ENCODE measurements around the gene TCEA3.
"Not testable (repeated sequence)": the region's sequence is repeated elsewhere in the genome, so short reads cannot be mapped to it uniquely, and the experiment has no call there.

Gene TCEA3

DNA sequence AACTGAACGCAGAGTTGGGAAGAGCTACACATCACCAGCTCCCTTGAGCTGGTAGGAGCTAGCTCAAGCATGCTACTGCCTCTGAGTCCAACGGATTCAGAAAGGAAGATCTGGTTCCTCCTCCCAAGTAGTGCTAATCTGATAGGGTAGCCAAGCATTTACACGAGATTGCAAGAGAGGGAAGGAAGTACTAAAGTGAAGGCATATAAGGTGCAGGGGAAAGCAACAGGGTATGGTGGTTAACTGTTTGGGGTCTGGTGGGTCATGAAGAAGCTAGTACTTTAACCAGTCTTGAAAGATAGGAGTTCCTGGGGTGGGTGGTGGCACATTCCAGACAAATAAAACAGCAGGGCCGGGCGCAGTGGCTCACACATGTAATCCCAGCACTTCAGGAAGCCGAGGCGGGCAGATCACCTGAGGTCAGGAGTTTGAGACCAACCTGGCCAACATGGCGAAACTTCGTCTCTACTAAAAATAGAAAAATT is 34.7 kb downstream of the TCEA3 start:
- no peak for DNase-seq

DNA sequence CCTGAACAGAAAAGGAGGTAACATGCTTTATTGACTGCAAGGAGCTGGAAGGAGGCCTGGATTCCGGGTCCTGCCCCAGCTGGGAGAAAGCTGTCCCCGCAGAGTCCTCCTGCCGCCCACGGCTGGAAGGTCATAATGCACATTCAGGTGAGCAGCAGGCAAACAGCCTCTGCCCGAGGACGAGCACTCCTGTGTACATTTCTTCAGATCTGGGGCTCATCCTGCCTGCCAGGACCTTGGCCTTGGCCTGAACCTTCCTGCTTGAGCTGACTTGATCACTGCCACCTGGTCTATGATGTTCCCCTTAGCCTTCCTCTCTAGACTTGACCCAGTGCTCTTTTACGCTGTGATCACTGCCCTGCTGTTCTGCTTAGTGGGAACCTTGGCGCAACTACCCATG is 37.1 kb downstream of the TCEA3 start:
- no peak for DNase-seq

DNA sequence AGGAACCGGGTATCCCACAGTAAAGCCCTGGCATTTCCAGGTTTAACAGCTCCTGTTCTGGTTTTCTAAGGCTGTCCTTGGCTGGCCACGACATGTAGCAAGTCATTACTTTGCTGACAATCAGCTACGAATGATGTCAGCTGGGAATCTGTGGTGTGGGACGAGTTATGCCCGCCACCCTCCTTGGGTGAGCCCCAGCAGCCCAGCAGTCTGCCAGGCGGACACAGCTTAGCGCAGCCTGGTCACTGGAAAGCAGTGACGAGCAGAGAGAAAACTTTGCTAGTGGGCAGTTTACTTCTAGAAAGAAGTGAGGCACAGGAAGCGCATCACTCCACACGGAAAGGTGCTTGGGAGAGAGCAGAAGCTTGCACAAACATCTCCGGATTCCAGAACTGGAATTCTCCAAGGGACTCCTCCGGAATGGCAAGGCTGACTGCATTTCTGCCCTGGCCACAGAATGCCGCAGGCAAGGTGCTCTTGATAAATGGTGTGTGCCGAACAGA is 39.4 kb downstream of the TCEA3 start:
- DNase-seq, result no peak

DNA sequence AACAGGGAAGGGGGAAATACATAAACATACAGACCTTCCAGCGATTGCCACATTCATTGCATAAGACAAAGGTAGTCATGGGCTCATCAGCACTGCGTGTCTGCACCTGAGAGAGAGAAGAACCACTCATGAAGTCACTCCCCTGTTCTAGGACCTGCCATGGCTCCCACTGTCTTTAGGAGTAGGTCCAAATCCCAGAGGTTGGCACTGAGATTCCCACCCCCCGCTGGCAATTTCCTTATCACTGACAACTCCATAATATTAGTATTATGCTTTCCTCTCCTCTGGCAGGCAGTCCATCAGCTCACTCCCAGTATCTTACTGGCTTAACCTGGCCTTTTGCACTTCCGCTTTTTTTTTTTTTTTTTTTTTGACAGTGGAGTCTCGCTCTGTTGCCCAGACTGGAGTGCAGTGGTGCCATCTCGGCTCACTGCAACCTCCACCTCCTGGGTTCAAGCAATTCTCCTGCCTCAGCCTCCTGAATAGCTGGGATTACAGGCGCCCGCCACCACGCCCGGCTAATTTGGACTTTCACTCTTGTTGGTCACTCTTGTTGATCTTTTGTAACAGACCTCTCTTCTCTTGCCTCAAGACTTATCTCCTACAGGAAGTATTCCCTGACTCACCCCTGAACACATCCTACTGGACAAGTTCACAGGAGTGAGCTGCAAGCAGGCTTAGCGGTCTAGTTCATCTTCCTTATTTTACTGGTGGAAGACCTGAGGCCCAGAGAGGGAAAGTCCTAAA is 40.1 kb downstream of the TCEA3 start:
- no peak for DNase-seq

DNA sequence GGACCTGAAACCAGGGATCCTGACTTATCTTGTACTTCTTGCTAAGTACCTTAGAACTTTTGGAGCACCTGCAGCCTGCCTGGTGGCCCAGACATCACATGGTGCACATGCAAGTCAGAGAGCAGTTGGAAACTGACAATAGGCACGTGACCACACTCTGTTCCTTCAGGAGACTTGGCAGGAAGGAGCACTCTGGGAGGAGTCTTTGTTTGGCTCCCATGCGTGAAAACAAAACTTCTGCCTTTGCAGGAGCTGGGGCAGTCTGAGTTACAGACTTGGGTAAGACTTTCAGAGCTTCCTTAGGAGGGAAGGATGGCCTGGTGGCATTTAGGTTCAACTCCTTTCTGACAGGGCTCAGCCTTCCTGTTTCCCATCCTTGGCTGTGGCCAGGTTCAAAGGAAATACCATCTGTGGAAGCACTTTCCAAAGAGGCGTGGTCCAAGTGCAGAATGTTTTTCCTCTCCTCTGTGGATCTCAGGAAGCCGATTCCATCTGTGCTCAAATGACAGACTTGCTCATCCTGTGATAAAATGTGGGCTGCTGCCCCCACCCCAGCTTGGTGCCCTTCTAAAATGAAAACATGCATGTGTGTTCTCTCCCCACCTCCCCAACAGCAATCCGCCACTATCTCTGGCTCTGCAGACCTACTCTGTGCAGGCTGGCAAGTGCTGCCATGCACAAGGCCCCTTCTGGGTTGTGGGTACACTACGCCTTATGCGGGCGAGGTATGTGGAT is 40.8 kb downstream of the TCEA3 start:
- no peak for DNase-seq

DNA sequence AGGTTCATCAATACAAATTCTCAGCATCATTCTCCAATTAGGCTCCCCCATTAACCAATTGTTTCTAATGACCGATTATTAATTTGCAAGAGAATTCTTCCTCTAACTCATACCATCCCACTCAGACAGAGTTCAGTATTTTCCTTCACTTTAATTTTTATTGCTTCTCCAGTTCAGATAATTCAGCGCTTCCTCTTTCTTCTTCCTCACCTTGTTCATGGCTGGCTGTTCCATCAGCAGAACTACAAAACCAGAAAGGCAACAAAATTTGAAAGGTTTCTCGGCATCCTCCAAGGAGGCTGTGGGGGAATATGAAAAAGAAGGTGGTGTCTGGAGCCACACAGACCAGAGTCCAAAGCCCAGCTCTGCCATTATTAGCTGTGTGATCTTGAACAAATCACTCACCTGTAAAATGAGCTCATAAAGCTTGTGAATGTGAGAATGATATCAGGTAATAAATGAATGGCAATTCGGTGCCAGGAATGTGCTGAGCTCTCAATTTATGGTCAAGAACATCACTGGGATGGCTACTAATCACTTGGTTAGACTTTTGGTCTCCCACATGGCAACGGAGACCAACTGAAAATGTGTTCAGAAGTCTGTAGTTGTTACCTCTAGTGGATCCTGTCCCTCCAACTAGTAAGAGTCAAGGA is 43.2 kb downstream of the TCEA3 start:
- no peak for DNase-seq

DNA sequence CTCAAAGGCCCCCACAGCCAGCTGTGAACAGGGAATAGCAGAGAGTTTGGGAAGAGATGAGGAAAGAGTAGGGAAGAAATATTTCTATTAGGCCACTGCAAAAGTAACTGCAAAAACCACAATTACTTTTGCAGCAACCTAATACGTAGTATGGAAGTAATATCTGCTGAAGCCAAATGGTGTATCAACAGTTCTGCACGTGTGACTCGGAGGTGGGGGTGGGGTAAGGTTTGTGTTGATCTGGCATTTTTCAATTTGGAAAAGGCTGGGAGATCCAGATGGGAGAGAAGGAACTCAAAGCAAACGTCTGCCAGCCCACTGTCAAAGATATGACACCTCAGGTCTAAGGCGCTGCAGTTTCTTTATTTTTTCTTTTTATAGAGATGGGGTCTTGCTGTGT is 43.8 kb downstream of the TCEA3 start:
- no peak for DNase-seq

DNA sequence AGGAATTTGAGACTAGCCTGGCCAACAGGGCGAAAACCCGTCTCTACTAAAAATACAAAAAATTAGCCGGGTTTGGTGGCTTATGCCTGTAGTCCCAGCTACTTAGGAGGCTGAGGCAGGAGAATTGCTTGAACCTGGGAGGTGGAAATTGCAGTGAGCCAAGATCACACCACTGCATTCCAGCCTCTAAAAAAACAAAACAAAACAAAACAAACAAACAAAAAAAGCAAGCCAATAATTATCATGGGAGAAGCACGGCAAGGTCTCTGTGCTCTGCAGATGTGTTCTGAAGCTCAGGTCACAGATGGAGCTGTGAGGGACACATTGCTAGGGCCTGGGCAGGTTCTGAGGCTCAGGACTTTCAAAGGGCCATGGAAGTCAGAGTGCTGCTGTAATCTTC is 44.3 kb downstream of the TCEA3 start:
- not testable (repeated sequence) for DNase-seq

DNA sequence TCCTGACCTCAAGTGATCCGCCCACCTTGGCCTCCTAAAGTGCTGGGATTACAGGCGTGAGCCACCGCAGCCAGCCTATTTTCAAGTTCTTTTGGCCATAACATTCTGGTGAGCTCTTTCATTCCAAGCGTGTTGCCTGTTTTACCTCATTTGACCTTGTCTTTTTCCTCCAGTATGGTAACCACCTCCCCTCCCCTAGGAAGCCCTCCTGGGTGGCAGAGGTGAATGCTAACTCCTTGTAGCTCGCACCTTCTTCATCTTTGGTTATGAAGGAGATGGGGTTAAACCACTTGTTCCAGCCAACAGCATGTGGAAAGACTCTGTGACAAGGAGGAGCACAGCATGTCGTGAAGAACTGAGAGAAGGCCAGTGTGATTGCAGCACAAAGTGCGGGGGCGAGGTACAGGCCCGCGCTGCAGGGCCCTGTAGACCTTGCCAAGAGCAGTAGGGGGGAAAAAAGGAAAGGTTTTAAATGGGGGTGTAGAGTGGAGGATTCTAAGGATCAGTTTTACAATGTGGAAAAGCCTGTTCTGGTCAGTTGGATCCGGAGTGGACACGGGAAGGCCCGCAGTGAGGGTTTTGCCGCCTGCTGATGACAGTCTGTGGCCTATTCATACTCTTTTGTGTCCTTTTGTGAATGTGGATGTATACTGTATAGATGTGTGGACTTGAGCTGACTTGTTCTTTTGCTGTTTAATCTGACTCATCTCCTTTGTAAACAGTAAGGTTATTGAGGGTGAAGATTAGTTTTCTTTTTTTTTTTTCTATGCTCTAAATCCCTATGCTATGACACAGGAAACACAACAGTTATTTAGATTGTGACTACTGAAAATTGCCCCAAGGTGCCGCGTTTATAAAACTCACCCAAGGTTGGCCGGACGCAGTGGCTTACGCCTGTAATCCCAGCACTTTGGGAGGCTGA is 47.4 kb downstream of the TCEA3 start:
- DNase-seq, result no peak

DNA sequence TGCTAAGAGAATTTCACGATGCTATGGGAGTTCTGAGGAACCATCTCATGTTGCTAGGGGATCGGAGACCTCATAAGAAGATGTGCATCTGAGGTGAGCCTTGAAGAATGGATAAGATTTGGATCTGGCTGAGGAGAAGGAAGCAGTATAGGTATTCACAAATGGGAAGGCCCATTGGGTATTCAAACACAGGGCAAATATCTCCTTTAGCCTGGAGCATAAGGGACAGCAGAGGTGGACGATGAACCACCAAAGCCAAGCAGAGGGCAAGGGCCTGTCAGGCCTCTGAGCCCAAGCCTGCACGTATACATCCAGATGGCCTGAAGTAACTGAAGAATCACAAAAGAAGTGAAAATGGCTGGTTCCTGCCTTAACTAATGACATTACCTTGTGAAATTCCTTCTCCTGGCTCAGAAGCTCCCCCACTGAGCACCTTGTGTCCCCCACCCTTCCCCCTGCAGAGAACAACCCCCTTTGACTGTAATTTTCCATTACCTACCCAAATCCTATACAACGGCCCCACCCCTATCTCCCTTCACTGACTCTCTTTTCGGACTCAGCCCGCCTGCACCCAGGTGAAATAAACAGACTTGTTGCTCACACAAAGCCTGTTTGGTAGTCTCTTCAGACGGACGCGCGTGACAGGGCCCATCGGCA is 50.3 kb downstream of the TCEA3 start:
- DNase-seq, result not testable (repeated sequence)

DNA sequence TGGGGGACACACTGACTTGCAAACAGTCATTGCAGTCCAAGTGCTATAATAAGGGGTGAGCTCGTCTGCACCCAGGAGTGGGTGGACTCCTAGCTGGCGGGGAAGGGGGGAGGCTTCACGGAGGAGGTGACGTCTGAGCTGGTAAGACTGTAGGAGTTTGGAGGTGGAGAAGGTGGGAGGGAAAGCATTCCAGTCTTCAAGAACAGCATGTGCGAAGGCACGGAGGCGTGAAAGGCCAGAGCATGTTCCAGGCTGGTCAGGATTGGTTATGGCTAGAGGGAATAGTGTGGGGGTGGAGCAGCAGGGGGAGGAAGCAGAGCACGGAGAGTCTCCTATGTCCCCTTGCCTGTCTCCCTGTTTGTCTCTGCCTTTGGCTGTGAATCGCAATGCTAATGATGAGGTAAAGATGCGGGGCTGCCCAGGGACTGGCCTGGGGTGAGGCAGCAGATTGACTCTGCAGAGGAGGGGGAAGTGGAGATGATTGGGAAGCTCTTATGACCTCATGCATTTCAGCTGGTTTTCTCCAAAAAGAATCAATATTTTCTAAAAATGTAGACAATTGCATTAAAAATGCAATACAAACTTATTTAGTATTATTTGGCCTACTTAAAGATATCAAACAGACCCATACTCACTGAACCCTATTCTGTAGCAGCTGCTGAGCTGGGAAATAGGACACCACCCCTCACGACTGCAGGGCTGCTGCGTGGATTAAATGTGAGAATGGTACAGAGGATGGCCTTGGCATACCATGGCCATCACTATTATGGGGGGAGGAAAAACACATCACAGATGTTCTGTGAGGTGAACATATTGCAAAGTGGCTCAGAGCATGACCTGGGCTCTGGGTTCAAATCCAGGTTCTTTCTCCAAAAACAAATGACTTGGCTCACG is 52.3 kb downstream of the TCEA3 start:
- DNase-seq, result no peak

DNA sequence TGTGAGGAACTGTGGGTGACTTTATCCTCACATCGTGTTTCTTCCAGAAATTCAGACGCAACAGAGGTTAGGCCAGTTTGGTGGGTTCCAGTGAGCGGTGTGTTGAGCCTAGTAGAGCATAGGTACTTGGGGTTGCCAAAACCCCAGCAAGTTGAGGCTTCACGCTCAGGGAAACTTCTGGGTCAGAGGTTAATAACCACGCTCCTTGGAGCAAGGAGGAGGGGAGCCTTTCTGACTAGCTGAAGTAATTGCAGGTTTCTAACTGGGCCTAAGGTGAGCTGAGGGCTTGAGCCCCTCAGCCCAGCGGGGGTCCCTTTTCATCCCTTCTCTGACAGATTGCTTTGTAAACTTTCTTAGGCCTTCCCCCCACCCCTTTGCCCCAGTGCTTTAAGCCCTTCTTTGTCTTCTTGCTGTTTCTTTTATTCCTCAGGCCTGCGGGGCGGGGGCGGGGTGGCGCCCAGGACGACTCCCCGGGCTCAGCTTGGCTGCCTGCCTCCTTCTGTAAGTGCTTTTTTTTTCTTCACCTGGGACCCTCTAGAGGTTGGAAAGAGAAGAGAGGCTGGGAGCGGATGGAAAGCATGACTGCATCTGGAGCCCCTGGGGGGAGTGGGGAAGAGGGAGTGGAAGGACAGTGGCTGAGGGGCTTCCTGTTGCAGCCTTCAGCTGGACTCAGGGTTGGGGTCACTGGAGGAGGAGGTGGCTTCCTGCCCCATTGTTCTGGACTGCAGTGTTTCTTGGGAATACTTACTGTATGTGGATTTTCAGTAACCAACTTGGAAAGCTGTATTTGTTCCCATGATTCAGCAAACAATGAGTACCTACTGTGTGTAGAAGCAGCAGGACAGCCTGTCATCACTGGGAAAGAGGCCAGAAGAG is 53.6 kb downstream of the TCEA3 start:
- DNase-seq, result no peak

DNA sequence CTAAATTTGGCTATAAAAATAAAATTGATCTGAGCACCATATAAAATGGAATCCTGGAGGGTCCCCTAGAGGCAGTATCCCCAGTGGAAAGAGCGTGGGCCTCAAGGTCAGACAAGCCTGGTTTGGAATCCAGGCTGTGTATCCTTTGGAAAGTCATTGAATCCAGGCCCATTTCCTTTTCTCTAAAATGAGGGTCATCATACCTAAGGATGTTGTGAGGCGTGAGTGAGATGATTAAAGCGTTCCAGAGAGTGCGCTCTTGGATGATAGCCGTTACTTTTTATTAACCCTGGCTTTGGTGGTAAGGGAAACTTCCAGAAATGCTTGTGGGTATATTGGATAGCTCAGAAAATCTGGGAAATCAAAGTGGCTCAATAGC is 54.2 kb downstream of the TCEA3 start:
- DNase-seq, result no peak

DNA sequence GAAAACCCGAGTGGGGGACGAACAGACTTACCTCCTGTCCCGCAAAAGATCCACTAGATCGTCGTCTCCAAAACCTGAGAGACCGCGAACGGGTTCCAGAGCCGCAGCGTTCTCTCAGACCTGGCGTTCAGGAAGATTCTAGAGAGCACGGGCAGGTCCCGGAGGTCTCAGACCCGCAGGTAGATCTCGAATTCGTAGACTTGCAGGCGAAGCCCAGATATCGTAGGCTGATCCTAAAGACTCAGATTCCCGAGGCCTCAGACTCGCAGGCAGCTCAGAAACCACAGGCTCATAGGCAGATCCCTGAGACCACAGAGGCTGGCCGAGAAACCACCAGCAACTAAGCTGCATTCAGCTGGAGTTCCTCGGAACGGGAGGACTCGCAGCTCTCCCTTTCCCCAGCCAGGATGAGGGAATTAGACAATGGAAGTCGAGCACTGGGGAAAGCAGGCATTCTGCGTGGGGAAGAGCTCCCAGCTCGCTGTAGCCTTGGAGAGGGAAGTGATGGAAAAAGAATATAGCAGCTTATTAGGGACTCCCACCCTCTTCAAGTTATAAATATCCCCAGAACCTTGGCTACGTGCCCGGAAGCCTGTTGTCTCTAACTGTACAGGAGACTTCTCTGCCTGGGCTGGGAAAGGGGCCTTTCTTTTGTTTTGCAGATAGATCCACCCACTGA is 55.1 kb downstream of the TCEA3 start, which contains the start of gene ZNF436:
ZNF436 (minus strand) TSS at position 502 of the 679 bp plus-strand sequence. CDS start 1,831 bp downstream, outside the sequence.
- DNase-seq, result peak in 2 of 5 donors; percentile 23 to 42

DNA sequence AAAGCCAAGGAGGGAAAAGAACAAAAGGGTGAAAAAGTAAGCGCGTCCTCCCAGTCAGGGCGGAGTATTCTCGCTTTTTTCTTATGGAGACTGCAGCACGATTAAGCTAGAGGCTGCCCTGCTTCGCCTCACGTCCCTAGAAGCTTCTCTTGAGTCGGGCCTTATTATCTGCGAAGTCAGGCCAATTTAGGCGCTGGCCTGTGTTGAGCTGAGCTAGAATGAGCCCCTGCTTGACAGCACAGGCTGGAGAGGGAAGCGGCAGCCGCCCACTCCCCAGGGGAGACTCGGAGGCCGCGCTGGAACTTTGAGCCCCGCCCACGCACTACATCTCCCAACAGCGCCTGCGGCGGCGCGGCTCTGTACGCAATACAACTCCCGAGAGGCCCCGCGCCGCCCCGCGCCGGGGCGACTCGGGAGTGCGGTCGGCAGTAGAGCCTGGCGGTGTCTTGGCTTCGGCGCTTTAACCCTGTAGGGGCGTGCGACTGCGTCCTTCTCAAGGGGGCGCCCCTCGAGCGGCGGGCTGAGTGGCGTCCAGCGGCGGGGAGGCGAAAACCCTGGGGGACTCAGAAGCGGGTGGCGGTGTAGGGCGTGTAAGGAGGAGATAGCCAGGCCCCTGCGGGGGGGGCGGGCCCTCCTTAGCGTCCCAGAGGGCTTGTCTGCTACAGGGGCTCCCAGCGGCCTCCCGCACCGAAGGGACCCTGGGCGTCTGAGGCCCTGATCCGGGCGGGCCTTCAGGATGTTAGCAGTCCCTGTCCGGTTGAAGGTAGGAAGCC is 55.8 kb downstream of the TCEA3 start:
- DNase-seq, result peak; percentile 73 to 90 (median 82)

DNA sequence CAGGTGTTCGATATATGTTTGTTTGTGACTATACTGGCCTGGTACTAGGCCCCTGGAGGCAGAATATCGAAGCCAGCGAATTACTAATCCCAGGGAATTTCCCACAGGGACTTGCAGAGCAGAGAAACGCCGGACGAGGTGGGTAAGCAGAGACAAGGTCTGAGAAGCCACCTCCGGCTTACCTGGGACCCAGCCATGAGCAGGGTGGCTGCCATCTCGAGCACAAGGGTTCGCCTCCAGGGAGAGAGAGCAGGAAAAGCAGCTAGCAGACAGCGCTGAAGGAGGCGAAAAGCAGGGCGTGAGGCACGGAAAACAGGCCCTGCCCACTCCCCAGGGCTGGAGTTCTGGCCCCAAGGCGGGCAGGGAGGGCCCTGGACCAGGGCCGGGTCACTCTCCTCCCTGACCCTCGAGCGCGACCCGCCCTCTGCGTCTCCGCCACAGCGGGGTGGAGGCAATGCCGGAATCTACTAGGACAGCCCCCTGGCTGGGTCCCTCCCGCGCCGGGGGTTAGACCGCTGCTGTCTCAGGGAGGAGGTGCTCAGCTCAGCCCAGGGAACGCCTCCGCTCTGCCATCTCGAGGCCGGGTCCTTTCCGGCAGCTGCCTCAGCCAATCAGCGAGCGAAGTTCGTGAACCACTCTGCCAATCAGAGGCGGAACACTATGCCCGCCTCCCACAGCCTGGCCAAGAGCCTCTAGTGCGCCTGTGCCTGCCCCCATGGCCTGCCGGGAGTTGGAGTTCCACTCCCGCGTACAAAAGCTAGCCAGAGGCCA is 56.6 kb downstream of the TCEA3 start:
- DNase-seq, result peak; percentile 97 to 99 (median 98)

DNA sequence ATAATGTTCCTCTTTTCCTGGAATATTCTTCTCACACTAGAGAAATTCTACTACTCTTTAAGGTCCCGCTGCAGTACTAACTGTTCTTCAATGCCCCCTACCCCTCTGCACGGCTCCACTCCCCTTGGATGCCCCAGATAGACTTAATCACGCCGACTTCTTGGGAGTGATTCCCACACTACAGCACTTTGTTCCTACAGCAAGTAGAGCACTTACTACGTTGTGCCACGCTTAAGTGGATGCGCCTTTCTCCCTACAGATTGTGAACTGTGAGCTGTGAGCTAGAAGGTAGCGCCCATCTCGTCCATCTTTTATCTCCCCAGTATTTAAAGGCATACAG is 57.1 kb downstream of the TCEA3 start:
- DNase-seq, result no peak
